ENCODE measurements around the gene SBK3. TPM values are rescaled to one million over a fixed set of nuclear protein-coding genes. Genes with fewer than 3 reads are reported as not detected.
A peak's percentile ranks its signal among the peaks of the same experiment; 100 is the strongest.

The SBK3 gene
- polyA plus RNA-seq, 1 of the 3 experiments (the other 2 are of a cell fraction): 0.03 TPM

- DNase-seq: no peak
- 81% methylated on average over 17 of the region's 38 CpGs for WGBS (ENCODE audit: low lambda C conversion rate)
- H3K36me3 ChIP-seq (replicated peaks in 1 of 2; ENCODE audit: control insufficient read depth in 1 of 2, insufficient read depth in 2 of 2, low read length in 1 of 2): no peaks in the 10 kb centered on the region
- ChIA-PET CTCF (interaction anchor here (0.5 to 15.1 kb wide), 4 partner anchors 11 to 139 kb away, joined by 3 to 162 read pairs (median 18); partner anchors contain the start of gene ZNF865), POLR2A (interaction anchor here (0.7 kb wide), 1 partner anchor 17 kb away, joined by 3 read pairs; no protein-coding TSS in a partner anchor)
- H3K9me2 ChIP-seq: no peaks in the 10 kb centered on the region
- no peaks in the 10 kb centered on the region for H3K79me2 ChIP-seq (ENCODE audit: insufficient read depth)
- peak overlapping the region in 1 of 2 experiments; percentile 25; a peak in 1 of 4 replicates for H3K27ac ChIP-seq (ENCODE audit: low read depth in 2 of 2, low read length in 1 of 2)
- H3F3A ChIP-seq (replicated peaks; ENCODE audit: insufficient read depth): peaks cover 10% of the 10 kb centered on the region
- H3K4me1 ChIP-seq (ENCODE audit: control insufficient read depth in 1 of 2, insufficient read depth in 2 of 2, low read depth in 1 of 2, low read length in 1 of 2): peaks cover 0 to 34% of the 10 kb centered on the region in 2 experiments; a peak in 1 of 4 replicates
- no peaks in the 10 kb centered on the region for H4K20me1 ChIP-seq (ENCODE audit: insufficient read depth)
- no peak for TF ChIP-seq MXI1 (IDR thresholded peaks at IDR 0.05; ENCODE audit: low read depth, low read length)
- TF ChIP-seq NRF1 (IDR thresholded peaks at IDR 0.05; ENCODE audit: low read depth, low read length): no peak
- no peak for TF ChIP-seq MAX (IDR thresholded peaks at IDR 0.05; ENCODE audit: low read depth)
- TF ChIP-seq FOXJ3 (CRISPR knock-in tag; IDR thresholded peaks at IDR 0.05): no peak
- TF ChIP-seq RXRA (IDR thresholded peaks at IDR 0.05; ENCODE audit: borderline replicate concordance, low read depth): no peak
- no peak for TF ChIP-seq TEAD4 (IDR thresholded peaks at IDR 0.05; ENCODE audit: borderline replicate concordance, insufficient read depth)
- TF ChIP-seq GABPA (IDR thresholded peaks at IDR 0.05; ENCODE audit: low read depth): no peak
- TF ChIP-seq USF1 (IDR thresholded peaks at IDR 0.05; ENCODE audit: borderline replicate concordance, low read depth): no peak
- no peak for TF ChIP-seq SIN3A (IDR thresholded peaks at IDR 0.05; ENCODE audit: borderline replicate concordance, low read depth, low read length)
- no peak for TF ChIP-seq ELF1 (IDR thresholded peaks at IDR 0.05)
- no peak for TF ChIP-seq RFX5 (IDR thresholded peaks at IDR 0.05; ENCODE audit: low read length)
- TF ChIP-seq YY1 (IDR thresholded peaks at IDR 0.05; ENCODE audit: low read depth): no peak
- no peak for TF ChIP-seq USF2 (IDR thresholded peaks at IDR 0.05; ENCODE audit: borderline replicate concordance, low read depth, low read length)
- TF ChIP-seq EP300 (IDR thresholded peaks at IDR 0.05; ENCODE audit: borderline replicate concordance in 1 of 2, low read depth in 1 of 2, low read length in 1 of 2): no peak
- TF ChIP-seq REST (IDR thresholded peaks at IDR 0.05; ENCODE audit: low read depth, low read length): no peak
- no peak for TF ChIP-seq JUND (IDR thresholded peaks at IDR 0.05)
- TF ChIP-seq RAD21 (IDR thresholded peaks at IDR 0.05; ENCODE audit: low read length): no peak
- TF ChIP-seq FOSL2 (IDR thresholded peaks at IDR 0.05; ENCODE audit: borderline replicate concordance, low read depth): no peak
- H3K4me2 ChIP-seq: no peak overlapping the region; the same call in 1 of the 2 replicates
- no peak overlapping the region for H3K9ac ChIP-seq
- no peak overlapping the region for H2AFZ ChIP-seq (ENCODE audit: low read depth)
- H3K4me3 ChIP-seq (ENCODE audit: low read depth in 2 of 2, low read length in 1 of 2): no peak overlapping the region
- no peaks in the 10 kb centered on the region for H3K9me3 ChIP-seq
- no peaks in the 10 kb centered on the region for H3K27me3 ChIP-seq (ENCODE audit: insufficient read depth)
Observed at GRCh38 chr19:55493645-55494171, 51.6 kb downstream of the SBK3 start.
